ENCODE results near the gene CCDC187. TPM values are rescaled to one million over a fixed set of nuclear protein-coding genes. Genes with fewer than 3 reads are reported as not detected.

The CCDC187 gene
- total and polyA plus RNA-seq, 2 of the 13 experiments (the other 11 are each of a cell fraction or from before 2014, with no cell fraction given), result 0.03 to 0.13 TPM

- TF ChIP-seq RBAK (CRISPR knock-in tag; IDR thresholded peaks at IDR 0.05) (no peak; the same call in 1 of the 2 replicates), ZBTB39 (CRISPR knock-in tag; IDR thresholded peaks at IDR 0.05) (no peak), CREB1 (IDR thresholded peaks at IDR 0.05) (no peak), CREB1 (CRISPR knock-in tag; IDR thresholded peaks at IDR 0.05) (no peak), PLRG1 (conservative IDR thresholded peaks at IDR 0.05) (no peak), ZBED4 (CRISPR knock-in tag; IDR thresholded peaks at IDR 0.05; ENCODE audit: borderline replicate concordance) (peak; percentile 33; the same call in 1 of the 2 replicates), ZNF709 (CRISPR knock-in tag; IDR thresholded peaks at IDR 0.05) (peak; percentile 41; the same call in 1 of the 2 replicates), ZNF484 (CRISPR knock-in tag; IDR thresholded peaks at IDR 0.05; ENCODE audit: borderline replicate concordance, low read depth) (no peak), ZNF251 (CRISPR knock-in tag; IDR thresholded peaks at IDR 0.05) (no peak), MTF1 (CRISPR knock-in tag; IDR thresholded peaks at IDR 0.05) (no peak), SNAPC5 (CRISPR knock-in tag; IDR thresholded peaks at IDR 0.05; ENCODE audit: borderline replicate concordance) (no peak; the same call in 1 of the 2 replicates), ZNF513 (CRISPR knock-in tag; conservative IDR thresholded peaks at IDR 0.05) (no peak), DMAP1 (CRISPR knock-in tag; IDR thresholded peaks at IDR 0.05) (peak; percentile 56), FOXA1 (IDR thresholded peaks at IDR 0.05) (no peak), FOXA1 (CRISPR knock-in tag; IDR thresholded peaks at IDR 0.05) (no peak), KLF6 (CRISPR knock-in tag; IDR thresholded peaks at IDR 0.05) (no peak), YEATS2 (CRISPR knock-in tag; IDR thresholded peaks at IDR 0.05; ENCODE audit: borderline replicate concordance) (peak; percentile 60; the same call in 1 of the 2 replicates), NFRKB (IDR thresholded peaks at IDR 0.05) (no peak), ZSCAN9 (CRISPR knock-in tag; IDR thresholded peaks at IDR 0.05; ENCODE audit: borderline replicate concordance) (peak; percentile 68; the same call in 1 of the 2 replicates), BHLHE40 (IDR thresholded peaks at IDR 0.05; ENCODE audit: low read length) (0 out of 2 replicates have a peak, but pooled peaks have one; percentile 9), PITX1 (CRISPR knock-in tag; IDR thresholded peaks at IDR 0.05) (peak; percentile 60; the same call in 1 of the 2 replicates), ZNF839 (CRISPR knock-in tag; IDR thresholded peaks at IDR 0.05; ENCODE audit: borderline replicate concordance) (no peak; the same call in 1 of the 2 replicates), ASH2L (IDR thresholded peaks at IDR 0.05; ENCODE audit: insufficient read length, low read depth, low read length) (no peak)
Measured at GRCh38 chr9:136345281-136346156, 41.6 kb upstream of the CCDC187 start (continued).
